IMR-90 (cell line): ENCODE results near the gene FAM180A.

Experiments used
- BHLHE40 ChIP-seq: fragments of 150-350 bp; IDR thresholded peaks from 2 replicates; pipeline ENCODE4 v1.6.1; 2016; ENCODE audit warnings: mild to moderate bottlenecking, low read depth, low read length
- CTCF ChIP-seq: conservative IDR thresholded peaks from 2 replicates; pipeline ENCODE4 v1.5.1; 2012; ENCODE audit warnings: mild to moderate bottlenecking, low read depth, low read length, improper control_type of control experiment
- ELK1 ChIP-seq: fragments of 150-350 bp; IDR thresholded peaks from 2 replicates; pipeline ENCODE4 v1.6.1; 2016; ENCODE audit warnings: low read depth, mild to moderate bottlenecking, low read length, moderate library complexity, borderline replicate concordance
- MAFK ChIP-seq: IDR thresholded peaks from 2 replicates; pipeline ENCODE4 v1.6.1; 2012; ENCODE audit warnings: low read depth, low read length, improper control_type of control experiment
- POLR2A ChIP-seq: IDR thresholded peaks from 2 replicates; pipeline ENCODE4 v1.6.1; 2012; ENCODE audit warnings: mild to moderate bottlenecking, low read depth, low read length
- RAD21 ChIP-seq: IDR thresholded peaks from 2 replicates; pipeline ENCODE4 v1.6.1; 2012; ENCODE audit warnings: low read length, improper control_type of control experiment
- RFX5 ChIP-seq: IDR thresholded peaks from 2 replicates; pipeline ENCODE4 v1.8.0; 2012; ENCODE audit warnings: low read depth, mild to moderate bottlenecking, low read length, moderate library complexity
- SMC3 ChIP-seq: fragments of 150-350 bp; IDR thresholded peaks from 2 replicates; pipeline ENCODE4 v1.6.1; 2016; ENCODE audit warnings: low read depth, mild to moderate bottlenecking, antibody characterized with exemption, low read length, moderate library complexity

- TF ChIP-seq ELK1 (no peak), RFX5 (no peak), BHLHE40 (no peak), POLR2A (no peak), CTCF (no peak), RAD21 (no peak), SMC3 (no peak), MAFK (no peak)
Measured at GRCh38 chr7:135768467-135768866, 19.9 kb upstream of the FAM180A start.
